IMR-90 (cell line): ENCODE results near the gene AFMID. TPM values are rescaled to one million over a fixed set of nuclear protein-coding genes. Genes with fewer than 3 reads are reported as not detected.

ENCODE experiments used
- ATAC-seq: fragments of 200-7000 bp; cut with Tn5 transposase; 2 replicates; pipeline ENCODE4 v1.9.1; 2020; ENCODE audit warnings: low read depth, mild to moderate bottlenecking, moderate library complexity
- BruUV-seq: library from RNA; stranded (reverse); fragments of 400-500 nt; replicated peaks from 2 replicates; lab custom pipeline; 2021; lab: Mats Ljungman, UMichigan
- CTCF ChIA-PET: fragments of 300-600 bp; formaldehyde crosslinking; extraction: SDS; loops from one replicate; lab custom pipeline; 2021; ENCODE audit warnings: antibody characterized with exemption; lab: Yijun Ruan, JAX
- POLR2A ChIA-PET: fragments of 300-600 bp; sonication (Branson Sonifier 250); formaldehyde crosslinking; loops from one replicate; lab custom pipeline; 2022; ENCODE audit warnings: antibody characterized with exemption; ENCODE audit not compliant: unreplicated experiment; lab: Charles Lee
- DNase-seq: peaks from one replicate; pipeline ENCODE4 v3.0.0; 2013
- H2AFZ ChIP-seq: replicated peaks from 2 replicates; pipeline ENCODE3; 2013; ENCODE audit warnings: low read length, mild to moderate bottlenecking; ENCODE audit not compliant: poor library complexity
- H2AK5ac ChIP-seq: 2 replicates; pipeline ENCODE4 v1.6.1; 2013; ENCODE audit warnings: low read depth, low read length, inconsistent platforms
- H2AK9ac ChIP-seq: replicated peaks from 2 replicates; pipeline ENCODE3; 2013; ENCODE audit warnings: mild to moderate bottlenecking, low read depth, low read length, moderate library complexity; ENCODE audit not compliant: poor library complexity
- H2BK120ac ChIP-seq: 2 replicates; pipeline ENCODE4 v1.6.1; 2013; ENCODE audit warnings: low read depth, low read length, inconsistent platforms
- H2BK15ac ChIP-seq: 3 replicates; pipeline ENCODE4 v1.6.1; 2013; ENCODE audit warnings: low read depth, low read length, inconsistent platforms
- H2BK20ac ChIP-seq: 2 replicates; pipeline ENCODE4 v1.6.1; 2013; ENCODE audit warnings: low read depth, mild to moderate bottlenecking, inconsistent platforms, low read length, moderate library complexity
- H2BK5ac ChIP-seq: 2 replicates; pipeline ENCODE4 v1.6.1; 2013; ENCODE audit warnings: mild to moderate bottlenecking, low read depth, low read length, inconsistent platforms; ENCODE audit not compliant: poor library complexity, severe bottlenecking
- H3K14ac ChIP-seq: replicated peaks from 2 replicates; pipeline ENCODE4 v1.6.1; 2013; ENCODE audit warnings: low read depth, low read length, inconsistent platforms
- H3K18ac ChIP-seq: 2 replicates; pipeline ENCODE4 v1.6.1; 2013; ENCODE audit warnings: low read depth, low read length, control low read depth
- H3K23ac ChIP-seq: 2 replicates; pipeline ENCODE4 v1.6.1; 2013; ENCODE audit warnings: low read depth, low read length, inconsistent platforms
- H3K27ac ChIP-seq: 2 replicates; pipeline ENCODE4 v1.5.1; 2013; ENCODE audit warnings: mild to moderate bottlenecking, control low read depth, low read length; ENCODE audit not compliant: insufficient read depth
- H3K27me3 ChIP-seq: 2 replicates; pipeline ENCODE4 v1.6.1; 2013; ENCODE audit warnings: low read length; ENCODE audit not compliant: control insufficient read depth, insufficient read depth
- H3K36me3 ChIP-seq: 2 replicates; pipeline ENCODE4 v1.6.1; 2013; ENCODE audit warnings: low read length, mixed read lengths; ENCODE audit not compliant: control insufficient read depth, insufficient read depth
- H3K4ac ChIP-seq: 2 replicates; pipeline ENCODE4 v1.6.1; 2013; ENCODE audit warnings: low read depth, low read length, inconsistent platforms
- H3K4me1 ChIP-seq: 2 replicates; pipeline ENCODE4 v1.6.1; 2013; ENCODE audit warnings: low read length, mixed read lengths; ENCODE audit not compliant: control insufficient read depth, insufficient read depth
- H3K4me2 ChIP-seq: 2 replicates; pipeline ENCODE4 v1.6.1; 2013; ENCODE audit warnings: low read depth, mild to moderate bottlenecking, control low read depth, low read length, moderate library complexity
- H3K4me3 ChIP-seq: 2 replicates; pipeline ENCODE4 v1.5.1; 2013; ENCODE audit warnings: low read depth, mild to moderate bottlenecking, control low read depth, low read length, moderate library complexity; ENCODE audit not compliant: insufficient read depth
- H3K56ac ChIP-seq: 2 replicates; pipeline ENCODE4 v1.6.1; 2013; ENCODE audit warnings: low read length, inconsistent platforms; ENCODE audit not compliant: insufficient read depth; ENCODE audit errors: extremely low read depth
- H3K79me1 ChIP-seq, 2 experiments: 2 replicates each; pipeline ENCODE4 v1.6.1; 2013; ENCODE audit warnings: low read length in 2 of 2, inconsistent platforms in 1 of 2, low read depth in 1 of 2
- H3K9ac ChIP-seq: 2 replicates; pipeline ENCODE4 v1.6.1; 2013; ENCODE audit warnings: low read depth, low read length, control low read depth
- H3K9me1 ChIP-seq: 2 replicates; pipeline ENCODE4 v1.6.1; 2013; ENCODE audit warnings: low read length, inconsistent platforms; ENCODE audit not compliant: insufficient read depth
- H3K9me3 ChIP-seq: 2 replicates; pipeline ENCODE4 v1.6.1; 2013; ENCODE audit warnings: low read length; ENCODE audit not compliant: control insufficient read depth, insufficient read depth
- H4K20me1 ChIP-seq: 2 replicates; pipeline ENCODE4 v1.6.1; 2013; ENCODE audit warnings: low read length, inconsistent platforms; ENCODE audit not compliant: insufficient read depth
- H4K5ac ChIP-seq: 2 replicates; pipeline ENCODE4 v1.6.1; 2013; ENCODE audit warnings: mild to moderate bottlenecking, low read depth, low read length, control low read depth
- H4K8ac ChIP-seq, 2 experiments: 2 replicates each; pipeline ENCODE4 v1.6.1; 2013; ENCODE audit warnings: low read depth in 2 of 2, low read length in 2 of 2, control low read depth in 1 of 2, inconsistent platforms in 1 of 2
- H4K91ac ChIP-seq: 2 replicates; pipeline ENCODE4 v1.6.1; 2013; ENCODE audit warnings: low read depth, low read length, inconsistent platforms; ENCODE audit not compliant: insufficient read depth
- FOS ChIP-seq: fragments of 150-350 bp; IDR thresholded peaks from 2 replicates; pipeline ENCODE4 v1.6.1; 2016; ENCODE audit warnings: low read depth, low read length
- MAFK ChIP-seq: IDR thresholded peaks from 2 replicates; pipeline ENCODE4 v1.6.1; 2012; ENCODE audit warnings: low read depth, low read length, improper control_type of control experiment
- WGBS, 2 experiments: methylation state at CpG; one replicate each; pipeline versions ENCODE4 v1.1.5 to v1.1.7; 2013; ENCODE audit warnings: missing lambda C conversion rate in 2 of 2; ENCODE audit not compliant: insufficient read length in 1 of 2; ENCODE audit errors: extremely low coverage in 2 of 2; 5-methylcytosine and 5-hydroxymethylcytosine counted together
- dilution Hi-C: fragments of 300-500 bp; cut with HindIII; formaldehyde crosslinking; loops from one replicate; pipeline ENCODE4 v1.14.3; 2018; ENCODE audit warnings: low sequenced_read_pairs; ENCODE audit not compliant: unreplicated experiment
- in situ Hi-C: fragments of 300-500 bp; cut with MboI; formaldehyde crosslinking; loops from 3 replicates; pipeline ENCODE4 v1.14.3; 2019; ENCODE audit warnings: low sequenced_read_pairs, inconsistent platforms, mixed read lengths
- intact Hi-C: fragments of 100-400 bp; cut with micrococcal nuclease; formaldehyde crosslinking; loops from 2 replicates; pipeline ENCODE4 v1.10.0; 2022
- polyA plus RNA-seq, 3 experiments: library from polyadenylated mRNA; depleted of rRNA; stranded (reverse); fragments of >200 nt; gene quantifications; 2 replicates each; pipeline ENCODE4 v1.2.3, GENCODE V29; 2012; ENCODE audit warnings: low replicate concordance in 1 of 3
- total RNA-seq: library from RNA; depleted of rRNA; stranded (reverse); fragments of >200 nt; gene quantifications from 2 replicates; pipeline ENCODE4 v1.2.3, GENCODE V29; 2012

AFMID gene
- total and polyA plus RNA-seq, 2 of the 4 experiments (the other 2 are of a cell fraction) = 41.0 to 65.1 TPM

DNA sequence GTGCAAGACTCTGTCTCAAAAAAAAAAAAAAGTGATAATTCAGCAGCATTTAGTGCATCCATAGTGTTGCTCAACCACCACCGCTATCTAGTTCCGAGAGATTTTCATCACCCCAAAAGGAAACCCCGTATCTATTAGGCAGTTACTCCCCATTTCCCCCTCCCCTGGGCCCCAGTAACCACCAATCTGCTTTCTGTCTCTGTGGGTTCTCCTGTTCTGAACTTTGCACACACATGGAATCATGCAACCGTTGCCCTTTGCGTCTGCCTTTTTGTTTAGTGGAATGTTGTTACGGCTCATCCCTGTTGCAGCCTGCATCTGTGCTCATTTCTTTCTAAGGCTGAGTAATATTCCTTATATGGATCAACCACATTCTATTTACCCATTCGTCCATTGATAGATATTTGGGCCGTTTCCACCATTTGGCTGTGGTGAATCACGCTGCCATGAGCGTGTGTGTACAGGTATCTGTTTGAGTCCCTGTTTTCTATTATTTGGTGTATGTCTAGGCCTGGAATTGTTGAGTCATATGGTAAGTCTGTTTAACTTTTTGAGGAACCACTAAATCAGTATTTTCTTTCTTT, 27.5 kb upstream of the AFMID start:
- Histone ChIP-seq H3K23ac (no peak overlapping the region), H2AK5ac (no peak overlapping the region), H2BK15ac (no peak overlapping the region), H4K5ac (no peak overlapping the region), H3K79me1 (no peaks in the 10 kb centered on the region), H4K91ac (no peak overlapping the region; the same call in 1 of the 2 replicates), H3K4ac (no peak overlapping the region), H3K9me1 (peaks cover 5% of the 10 kb centered on the region; the same call in 1 of the 2 replicates), H2BK20ac (no peak overlapping the region), H3K14ac (no peak overlapping the region), H2BK120ac (no peak overlapping the region), H3K56ac (no peak overlapping the region), H3K4me2 (peak overlapping the region; percentile 55; the same call in 1 of the 2 replicates), H3K9ac (no peak overlapping the region), H3K27me3 (no peaks in the 10 kb centered on the region), H2AFZ (peak overlapping the region; percentile 35), H3K4me3 (no peak overlapping the region), H3K27ac (no peak overlapping the region), H3K36me3 (no peaks in the 10 kb centered on the region), H4K20me1 (no peaks in the 10 kb centered on the region), H3K9me3 (no peaks in the 10 kb centered on the region), H2AK9ac (no peak overlapping the region), H2BK5ac (peak overlapping the region; percentile 17), H4K8ac (no peak overlapping the region), H3K4me1 (no peaks in the 10 kb centered on the region), H3K18ac (no peak overlapping the region)
- intact Hi-C loops (no loop called here), in situ Hi-C loops (no loop called here), dilution Hi-C loops (no loop called here)
- ChIA-PET POLR2A (no interaction called here), CTCF (no interaction called here)
- no TSS peak for BruUV-seq
- TF ChIP-seq MAFK = no peak
- TF ChIP-seq FOS = peak; percentile 51; the same call in 1 of the 2 replicates
- WGBS, 2 experiments = 60% methylated on average over 2 of the region's 10 CpGs; no CpG with 5 or more reads in 1 of the 2 experiments
- ATAC-seq = peak; percentile 92
- DNase-seq = peak; percentile 89
